NCI-H2107 (cell line): Measurements from ENCODE around the gene ERVK3-1.
"Not testable (repeated sequence)": the region's sequence is repeated elsewhere in the genome, so short reads cannot be mapped to it uniquely, and the experiment has no call there.

Experiments used
- DNase-seq: peaks from one replicate; lab custom pipeline; 2025; lab: John Stamatoyannopoulos, UW

ERVK3-1 gene

GRCh38 chr19:58304748-58305064 is 471 bp upstream of the ERVK3-1 start:
- DNase-seq: no peak

- DNase-seq: no peak
Observed at GRCh38 chr19:58305932-58306323, 751 bp downstream of the ERVK3-1 start.

DNA sequence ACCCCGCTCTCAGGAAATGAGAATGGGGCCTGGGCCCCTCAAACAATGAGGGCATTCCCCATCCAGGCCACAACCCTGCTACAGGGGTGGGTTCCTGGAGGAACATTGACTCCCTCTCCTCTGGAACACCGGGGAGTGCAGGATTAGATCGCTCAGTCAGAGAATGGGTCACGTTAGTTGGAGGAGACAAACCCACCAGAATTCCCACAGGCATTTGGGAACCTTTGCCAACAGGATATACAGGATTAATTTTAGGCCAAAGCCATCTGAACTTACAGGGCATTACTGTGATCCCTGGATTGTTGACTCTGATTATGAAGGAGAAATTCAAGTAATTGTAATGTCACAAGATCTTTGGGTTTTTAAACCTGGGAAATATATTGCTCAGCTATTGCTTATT is 2.6 kb downstream of the ERVK3-1 start:
- DNase-seq: no peak

DNA sequence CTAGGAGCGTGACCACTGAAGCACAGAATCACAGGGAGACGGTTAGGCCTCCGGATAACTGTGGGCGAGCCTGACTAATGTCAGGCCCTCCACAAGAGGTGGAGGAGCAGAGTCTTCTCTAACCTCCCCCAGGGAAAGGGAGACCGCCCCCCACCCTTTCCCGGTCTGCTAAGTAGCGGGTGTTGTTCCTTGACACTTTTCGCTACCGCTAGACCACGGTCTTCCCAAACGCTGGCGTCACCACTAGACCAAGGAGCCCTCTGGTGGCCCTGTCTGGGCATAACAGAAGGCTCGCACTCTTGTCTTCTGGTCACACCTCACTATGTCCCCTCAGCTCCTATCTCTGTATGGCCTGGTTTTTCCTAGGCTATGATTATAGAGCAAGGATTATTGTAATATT is 5.5 kb downstream of the ERVK3-1 start:
- not testable (repeated sequence) for DNase-seq

GRCh38 chr19:58311345-58311865 is 6.2 kb downstream of the ERVK3-1 start:
- no peak for DNase-seq

- no peak for DNase-seq
Observed at GRCh38 chr19:58315580-58315979, 10.4 kb downstream of the ERVK3-1 start.

DNA sequence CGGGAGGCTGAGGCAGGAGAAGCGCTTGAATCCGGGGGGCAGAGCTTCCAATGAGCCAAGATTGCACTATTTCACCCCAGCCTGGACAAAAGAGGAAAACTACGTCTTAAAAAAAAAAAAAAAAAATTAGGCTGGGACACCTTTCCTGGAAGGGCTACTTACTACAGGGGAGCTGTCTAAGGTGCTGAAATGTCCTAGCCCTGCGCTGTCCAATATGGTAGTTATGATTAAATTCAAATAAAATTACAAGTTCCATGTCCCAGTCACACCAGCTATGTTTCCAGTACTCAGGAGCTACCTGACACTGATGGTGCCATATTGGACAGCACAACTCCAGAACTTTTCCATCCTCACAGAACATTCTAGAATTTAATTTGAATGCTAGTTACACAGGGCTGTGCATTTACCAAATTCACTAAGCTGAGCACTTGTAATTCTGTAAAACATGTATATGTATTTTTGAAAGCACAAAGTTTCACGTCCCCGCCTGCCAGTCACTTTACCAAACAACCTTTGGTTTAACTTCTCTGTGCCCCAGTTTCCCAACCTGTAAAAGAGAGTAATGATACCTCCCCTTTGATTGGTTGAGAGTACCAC is 12.4 kb downstream of the ERVK3-1 start:
- DNase-seq: no peak

DNA sequence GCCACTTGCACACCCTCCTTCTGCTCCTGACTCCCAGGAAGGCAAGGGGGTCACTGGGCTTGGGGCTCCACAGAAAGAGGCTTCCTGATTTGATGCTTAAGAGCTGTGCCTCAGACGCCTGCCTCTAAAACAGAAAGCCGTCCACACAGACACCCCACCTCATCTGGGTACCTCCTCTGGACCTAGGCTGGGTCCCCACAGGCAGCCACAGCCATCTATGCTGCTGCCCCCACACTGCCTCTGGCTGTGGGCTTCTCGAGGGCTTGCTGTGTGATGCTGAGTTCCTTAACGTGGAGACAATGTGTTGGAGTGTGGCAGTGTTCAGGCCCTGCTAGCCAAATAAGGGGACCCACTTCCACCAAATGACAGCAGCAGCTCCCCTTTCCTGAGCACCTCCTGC is 13.1 kb downstream of the ERVK3-1 start:
- DNase-seq: no peak

- no peak for DNase-seq
Observed at GRCh38 chr19:58319241-58319640, 14.1 kb downstream of the ERVK3-1 start.

DNA sequence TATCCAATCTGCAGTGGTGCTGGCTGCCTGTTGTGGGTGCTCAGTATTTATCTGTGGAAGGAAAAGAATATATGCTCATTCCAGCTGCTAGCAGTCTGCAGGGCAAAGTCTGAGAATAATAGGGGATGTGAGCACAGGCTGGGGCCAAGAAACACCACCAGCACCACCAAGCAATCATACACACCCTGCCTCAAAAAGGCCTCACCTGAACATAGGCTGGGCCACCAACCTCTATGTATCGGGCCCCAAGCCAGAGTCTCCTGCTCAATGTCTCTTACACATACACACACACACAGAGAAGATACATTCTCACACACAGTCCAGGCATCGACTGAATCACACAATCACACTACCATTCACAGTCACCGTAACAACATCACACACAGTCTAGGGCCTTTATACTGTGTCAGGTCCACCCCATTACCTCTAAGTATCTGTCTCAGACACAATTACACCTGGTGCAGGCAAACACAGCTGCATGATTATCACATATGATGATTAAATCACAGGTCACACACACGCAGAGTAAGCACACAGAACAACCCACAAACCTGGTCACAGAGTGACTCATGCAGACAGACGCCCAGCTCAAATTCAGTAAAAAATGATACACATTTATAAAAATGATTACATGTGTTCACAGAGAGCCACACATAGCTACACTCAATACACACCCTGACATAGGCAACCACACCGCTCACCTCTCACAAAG is 20.3 kb downstream of the ERVK3-1 start:
- no peak for DNase-seq

DNA sequence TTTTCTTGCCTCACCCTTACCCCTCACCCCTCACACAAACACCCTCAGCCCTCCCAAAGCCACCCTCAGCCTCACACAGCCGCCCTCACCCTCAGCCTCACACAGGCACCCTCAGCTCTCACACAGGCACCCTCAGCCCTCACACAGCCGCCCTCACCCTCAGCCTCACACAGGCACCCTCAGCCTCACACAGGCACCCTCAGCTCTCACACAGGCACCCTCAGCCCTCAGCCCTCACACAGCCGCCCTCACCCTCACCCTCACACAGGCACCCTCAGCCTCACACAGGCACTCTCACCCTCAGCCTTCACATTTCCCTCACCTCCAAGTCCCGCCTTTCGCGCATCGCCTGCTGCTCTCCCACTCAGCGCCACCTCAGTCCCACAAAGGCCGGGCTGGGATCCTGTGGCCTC is 21.3 kb downstream of the ERVK3-1 start:
- DNase-seq: no peak

DNA sequence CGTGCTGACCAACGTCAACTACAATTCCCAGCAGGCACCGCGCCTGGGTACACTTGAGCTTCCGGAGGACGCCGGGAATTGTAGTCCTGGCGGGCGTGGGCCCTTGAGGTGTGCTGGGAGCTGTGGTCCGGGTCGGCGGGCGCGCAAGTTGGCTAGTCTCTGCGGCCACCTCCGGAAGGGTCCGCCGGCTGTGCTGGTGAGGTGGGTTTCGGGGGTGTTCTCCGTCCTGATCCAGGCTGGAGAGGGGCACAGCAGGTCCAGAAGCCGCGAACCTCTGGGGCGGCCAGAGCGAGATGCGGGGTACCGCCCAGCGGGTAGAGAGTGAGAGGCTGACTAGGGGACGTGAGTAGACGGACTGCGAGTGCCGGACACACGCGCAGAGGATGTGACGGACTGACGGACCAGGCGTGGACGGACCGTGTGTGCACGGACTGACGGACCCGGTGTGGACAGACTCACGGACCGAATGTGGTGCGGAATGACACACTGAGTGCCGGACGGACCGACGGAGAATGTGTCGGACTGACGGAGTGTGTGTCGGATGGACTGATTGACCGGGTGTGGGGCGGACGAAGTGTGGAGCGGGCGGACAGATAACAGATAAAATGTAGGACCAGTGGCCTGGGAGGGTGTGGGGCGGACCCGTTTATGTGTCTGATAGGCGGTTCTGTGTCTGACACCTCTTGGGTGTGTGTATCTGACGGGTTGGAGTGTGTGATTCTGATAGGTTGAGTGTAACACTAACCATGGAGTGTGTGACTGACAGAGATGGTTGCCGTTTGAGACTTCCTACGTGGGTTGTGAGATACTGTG is 21.9 kb downstream of the ERVK3-1 start, which contains the start of gene ZSCAN22:
Gene ZSCAN22 (plus strand): TSS at position 81 of the 813 bp plus-strand sequence. CDS start 7,809 bp downstream, outside the sequence.
- DNase-seq: peak; percentile 94

DNA sequence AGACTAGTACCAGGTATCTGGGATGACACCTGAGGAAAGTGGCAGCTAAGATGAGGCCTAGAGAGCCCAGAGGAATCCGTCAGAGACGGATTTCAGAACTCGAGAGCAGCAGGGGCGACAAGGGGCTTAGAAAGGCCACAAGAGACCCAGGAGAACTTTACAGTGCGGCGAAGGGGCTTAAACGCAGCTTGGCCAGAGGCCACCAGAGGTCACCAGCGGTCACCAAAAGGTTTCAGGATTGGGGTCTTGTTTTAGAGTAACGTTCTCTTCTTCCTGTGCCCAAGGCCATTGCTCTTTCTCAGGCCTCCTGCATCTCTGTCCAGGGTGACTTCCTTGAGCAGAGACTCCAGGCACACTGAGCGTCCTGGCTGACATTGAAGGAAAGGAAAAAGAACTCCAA is 23.8 kb downstream of the ERVK3-1 start:
- no peak for DNase-seq

DNA sequence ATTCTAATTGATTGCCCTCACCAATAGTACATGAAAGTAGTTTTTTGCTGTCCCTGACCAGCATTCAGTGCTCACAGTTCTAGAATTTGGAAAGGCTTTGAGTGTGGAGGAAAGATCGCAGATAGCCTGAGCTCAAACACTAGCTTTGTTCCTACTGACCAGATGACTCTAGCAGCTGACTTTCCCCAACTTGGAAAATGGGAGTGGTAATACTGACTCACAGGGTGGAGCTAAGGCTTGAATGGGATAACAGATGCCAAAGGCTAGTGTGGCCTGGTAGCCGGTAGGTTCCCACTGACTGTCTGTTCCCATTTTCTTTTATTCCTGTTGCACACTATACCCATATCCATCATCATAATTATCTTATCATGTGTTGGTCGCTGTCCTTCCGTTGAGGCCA is 25.3 kb downstream of the ERVK3-1 start:
- no peak for DNase-seq

DNA sequence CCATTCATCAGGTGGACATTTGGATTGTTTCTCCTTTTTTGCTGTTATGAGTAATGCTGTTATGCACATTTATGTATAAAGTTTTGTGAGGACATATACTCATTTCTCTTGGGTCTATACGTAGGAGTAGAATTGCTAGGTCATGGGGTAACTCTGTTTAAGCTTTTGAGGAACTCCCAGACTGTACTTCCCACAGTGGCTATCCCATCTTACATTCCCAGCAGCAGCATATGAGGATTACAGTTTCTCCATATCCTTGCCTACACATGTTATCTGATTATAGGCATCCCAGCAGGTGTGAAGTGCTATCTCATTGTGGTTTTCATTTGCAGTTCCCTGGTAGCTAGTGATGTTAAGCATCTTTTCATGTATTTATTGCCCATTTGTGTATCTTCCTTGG is 27.5 kb downstream of the ERVK3-1 start:
- DNase-seq: no peak

GRCh38 chr19:58334691-58335249 is 29.6 kb downstream of the ERVK3-1 start:
- DNase-seq: no peak

DNA sequence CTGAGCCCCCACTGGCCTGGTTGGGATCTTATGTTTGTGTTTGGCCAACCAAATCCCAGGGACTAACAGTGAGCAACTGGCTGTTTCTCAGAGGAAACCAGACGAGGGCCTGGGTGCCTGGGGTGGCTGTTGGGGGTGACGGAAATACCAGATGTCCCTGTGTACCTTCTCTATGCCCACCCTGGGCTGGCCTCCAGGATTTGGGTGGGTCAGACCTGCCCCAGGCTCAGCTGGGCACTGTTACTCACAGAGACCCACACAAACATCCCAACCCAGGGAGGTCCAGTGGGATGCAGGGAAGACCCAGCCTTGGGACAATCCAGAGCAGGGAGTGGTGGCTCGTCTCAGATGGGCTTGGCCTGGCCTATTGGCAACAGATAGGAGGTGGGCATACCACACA is 30.5 kb downstream of the ERVK3-1 start:
- DNase-seq: no peak

- no peak for DNase-seq
Observed at GRCh38 chr19:58336216-58336615, 31.0 kb downstream of the ERVK3-1 start.

GRCh38 chr19:58336820-58337219 is 31.6 kb downstream of the ERVK3-1 start:
- no peak for DNase-seq

- no peak for DNase-seq
Observed at GRCh38 chr19:58338336-58338735, 33.2 kb downstream of the ERVK3-1 start.

DNA sequence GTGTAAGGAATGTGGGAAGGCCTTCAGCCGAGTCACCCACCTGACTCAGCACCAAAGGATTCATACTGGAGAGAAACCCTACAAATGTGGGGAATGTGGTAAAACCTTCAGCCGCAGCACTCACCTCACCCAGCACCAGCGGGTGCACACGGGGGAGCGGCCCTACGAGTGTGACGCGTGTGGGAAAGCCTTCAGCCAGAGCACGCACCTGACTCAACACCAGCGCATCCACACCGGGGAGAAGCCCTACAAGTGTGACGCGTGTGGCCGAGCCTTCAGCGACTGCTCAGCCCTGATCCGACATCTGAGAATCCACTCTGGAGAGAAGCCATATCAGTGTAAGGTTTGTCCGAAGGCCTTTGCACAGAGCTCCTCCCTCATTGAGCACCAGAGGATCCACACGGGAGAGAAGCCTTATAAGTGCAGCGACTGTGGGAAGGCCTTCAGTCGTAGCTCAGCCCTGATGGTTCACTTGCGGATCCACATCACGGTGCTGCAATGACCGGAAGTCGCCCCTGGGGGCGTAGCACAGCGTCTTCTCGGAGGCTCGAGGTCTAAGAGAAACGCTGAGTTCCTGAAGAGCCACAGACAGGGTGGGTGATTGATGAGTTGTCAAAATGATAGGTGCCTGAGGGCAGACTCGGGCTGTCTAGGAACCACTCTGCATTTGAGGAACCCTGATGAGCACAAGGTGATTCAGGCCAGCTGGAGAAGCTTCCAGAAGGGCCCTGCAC is 33.8 kb downstream of the ERVK3-1 start:
- DNase-seq: no peak

- DNase-seq: no peak
Observed at GRCh38 chr19:58345558-58345957, 40.4 kb downstream of the ERVK3-1 start.
